Neural progenitor cell (in vitro differentiated cells): ENCODE results near the gene SEMA6A.

Source experiments
- EZH2 ChIP-seq: fragments of 200-600 bp; sonication (generic); IDR thresholded peaks from 2 replicates; pipeline ENCODE4 v1.6.1; 2017; ENCODE audit warnings: antibody characterized with exemption, mild to moderate bottlenecking, moderate library complexity
- TF ChIP-seq, protein P1 (sequence below): fragments of 200-600 bp; sonication (generic); IDR thresholded peaks from 2 replicates; pipeline ENCODE4 v1.5.1; 2017; ENCODE audit warnings: antibody characterized with exemption, mild to moderate bottlenecking

GRCh38 chr5:116605310-116606070 lies 30.9 kb upstream of the SEMA6A start:
- TF ChIP-seq, protein P1, sequence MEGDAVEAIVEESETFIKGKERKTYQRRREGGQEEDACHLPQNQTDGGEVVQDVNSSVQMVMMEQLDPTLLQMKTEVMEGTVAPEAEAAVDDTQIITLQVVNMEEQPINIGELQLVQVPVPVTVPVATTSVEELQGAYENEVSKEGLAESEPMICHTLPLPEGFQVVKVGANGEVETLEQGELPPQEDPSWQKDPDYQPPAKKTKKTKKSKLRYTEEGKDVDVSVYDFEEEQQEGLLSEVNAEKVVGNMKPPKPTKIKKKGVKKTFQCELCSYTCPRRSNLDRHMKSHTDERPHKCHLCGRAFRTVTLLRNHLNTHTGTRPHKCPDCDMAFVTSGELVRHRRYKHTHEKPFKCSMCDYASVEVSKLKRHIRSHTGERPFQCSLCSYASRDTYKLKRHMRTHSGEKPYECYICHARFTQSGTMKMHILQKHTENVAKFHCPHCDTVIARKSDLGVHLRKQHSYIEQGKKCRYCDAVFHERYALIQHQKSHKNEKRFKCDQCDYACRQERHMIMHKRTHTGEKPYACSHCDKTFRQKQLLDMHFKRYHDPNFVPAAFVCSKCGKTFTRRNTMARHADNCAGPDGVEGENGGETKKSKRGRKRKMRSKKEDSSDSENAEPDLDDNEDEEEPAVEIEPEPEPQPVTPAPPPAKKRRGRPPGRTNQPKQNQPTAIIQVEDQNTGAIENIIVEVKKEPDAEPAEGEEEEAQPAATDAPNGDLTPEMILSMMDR = no peak
- no peak for TF ChIP-seq EZH2
